ENCODE measurements around the gene RPL4. TPM values are rescaled to one million over a fixed set of nuclear protein-coding genes. Genes with fewer than 3 reads are reported as not detected.

The RPL4 gene
- total RNA-seq, 2 donors from 2014 or later = 2,054 to 2,622 TPM

- no peaks in the 10 kb centered on the region for H3K4me1 ChIP-seq
- no peaks in the 10 kb centered on the region for H3K27me3 ChIP-seq
- H3K9me3 ChIP-seq = no peaks in the 10 kb centered on the region
- no peak for DNase-seq (ENCODE audit: low spot score)
- H3K27ac ChIP-seq = no peak overlapping the region
- TF ChIP-seq, protein P1, sequence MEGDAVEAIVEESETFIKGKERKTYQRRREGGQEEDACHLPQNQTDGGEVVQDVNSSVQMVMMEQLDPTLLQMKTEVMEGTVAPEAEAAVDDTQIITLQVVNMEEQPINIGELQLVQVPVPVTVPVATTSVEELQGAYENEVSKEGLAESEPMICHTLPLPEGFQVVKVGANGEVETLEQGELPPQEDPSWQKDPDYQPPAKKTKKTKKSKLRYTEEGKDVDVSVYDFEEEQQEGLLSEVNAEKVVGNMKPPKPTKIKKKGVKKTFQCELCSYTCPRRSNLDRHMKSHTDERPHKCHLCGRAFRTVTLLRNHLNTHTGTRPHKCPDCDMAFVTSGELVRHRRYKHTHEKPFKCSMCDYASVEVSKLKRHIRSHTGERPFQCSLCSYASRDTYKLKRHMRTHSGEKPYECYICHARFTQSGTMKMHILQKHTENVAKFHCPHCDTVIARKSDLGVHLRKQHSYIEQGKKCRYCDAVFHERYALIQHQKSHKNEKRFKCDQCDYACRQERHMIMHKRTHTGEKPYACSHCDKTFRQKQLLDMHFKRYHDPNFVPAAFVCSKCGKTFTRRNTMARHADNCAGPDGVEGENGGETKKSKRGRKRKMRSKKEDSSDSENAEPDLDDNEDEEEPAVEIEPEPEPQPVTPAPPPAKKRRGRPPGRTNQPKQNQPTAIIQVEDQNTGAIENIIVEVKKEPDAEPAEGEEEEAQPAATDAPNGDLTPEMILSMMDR (IDR thresholded peaks at IDR 0.05) = no peak
- H3K36me3 ChIP-seq = no peaks in the 10 kb centered on the region
- H3K4me3 ChIP-seq = no peak overlapping the region
Measured at GRCh38 chr15:66459818-66460615, 44.6 kb downstream of the RPL4 start.

DNA sequence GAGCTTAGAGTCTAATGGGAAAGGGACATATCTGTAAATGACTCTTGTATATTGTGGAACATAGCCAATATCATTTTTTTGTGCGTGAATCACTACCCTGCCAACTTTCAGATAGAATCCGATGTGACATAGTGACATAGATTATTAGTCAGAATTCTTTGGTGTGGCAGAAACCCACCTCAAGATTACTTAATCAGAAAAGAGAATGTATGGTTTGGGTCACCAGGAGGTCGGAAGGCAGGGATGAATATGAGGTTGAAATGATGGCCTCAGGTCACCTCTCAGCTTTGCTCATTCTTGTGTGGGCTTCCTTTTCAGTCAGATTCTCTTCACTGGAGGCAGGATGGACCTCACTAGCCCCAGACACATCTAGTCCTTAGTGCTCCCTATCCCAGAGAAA, 48.4 kb downstream of the RPL4 start:
- Histone ChIP-seq H3K9me3 (no peaks in the 10 kb centered on the region), H3K27me3 (no peaks in the 10 kb centered on the region), H3K4me3 (no peak overlapping the region), H3K36me3 (peaks cover 8% of the 10 kb centered on the region), H3K27ac (no peak overlapping the region), H3K4me1 (no peaks in the 10 kb centered on the region)
- DNase-seq (ENCODE audit: low spot score) = no peak
- TF ChIP-seq, protein P1 (IDR thresholded peaks at IDR 0.05) = no peak

DNA sequence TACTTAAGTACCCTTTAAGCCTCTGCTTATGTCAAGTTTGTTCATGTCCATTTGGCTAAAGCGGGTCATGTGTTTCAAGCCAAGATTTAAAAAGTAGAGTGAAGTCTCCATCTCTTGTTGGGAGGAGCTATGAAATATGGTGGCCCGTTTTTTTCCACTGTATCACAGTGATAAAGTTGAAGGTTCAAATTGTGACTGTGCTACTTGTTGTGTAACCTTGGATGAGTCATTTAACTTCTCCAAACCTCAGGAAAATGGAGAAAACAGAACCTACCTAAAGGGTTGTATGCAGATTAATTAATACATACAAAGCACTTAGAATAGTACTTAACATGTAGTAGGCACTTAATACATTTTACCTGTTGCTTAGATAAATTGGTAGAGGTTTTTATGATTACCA, 50.5 kb downstream of the RPL4 start:
- Histone ChIP-seq H3K27me3 (no peaks in the 10 kb centered on the region), H3K27ac (no peak overlapping the region), H3K9me3 (no peaks in the 10 kb centered on the region), H3K4me3 (no peak overlapping the region), H3K4me1 (no peaks in the 10 kb centered on the region), H3K36me3 (peaks cover 8% of the 10 kb centered on the region)
- no peak for DNase-seq (ENCODE audit: low spot score)
- TF ChIP-seq, protein P1 (IDR thresholded peaks at IDR 0.05) = no peak

DNA sequence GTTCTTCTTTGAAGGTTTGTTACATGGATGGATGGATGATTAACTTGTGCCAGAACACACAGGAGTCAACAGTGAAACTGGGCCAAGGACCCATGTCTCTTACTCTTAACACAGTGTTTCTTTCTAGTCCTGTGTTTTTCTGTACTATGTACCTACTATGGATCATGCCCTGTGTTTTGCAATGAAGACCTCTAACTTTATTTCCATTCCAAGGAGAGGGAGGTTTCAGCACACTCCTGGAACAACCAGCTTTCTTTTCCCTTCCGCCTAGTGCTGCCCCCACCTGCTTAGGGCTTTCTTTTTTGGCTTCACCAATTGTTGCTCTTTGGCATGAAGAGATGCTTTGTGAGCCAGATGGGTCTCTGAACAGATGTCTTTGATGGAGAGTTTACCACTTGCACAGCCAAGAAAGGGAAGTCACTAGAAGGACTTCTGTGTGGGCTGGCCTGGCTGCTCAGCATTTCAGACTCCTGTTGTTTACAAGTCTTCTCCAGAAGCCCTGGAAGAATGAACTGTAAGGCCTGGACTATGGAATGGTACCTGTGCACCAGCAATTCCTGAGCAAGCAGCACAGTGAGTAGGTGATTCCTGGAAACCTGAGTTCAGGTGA, 51.6 kb downstream of the RPL4 start:
- Histone ChIP-seq H3K4me3 (no peak overlapping the region), H3K36me3 (peaks cover 8% of the 10 kb centered on the region), H3K9me3 (no peaks in the 10 kb centered on the region), H3K4me1 (no peaks in the 10 kb centered on the region), H3K27ac (no peak overlapping the region), H3K27me3 (no peaks in the 10 kb centered on the region)
- TF ChIP-seq, protein P1 (IDR thresholded peaks at IDR 0.05) = no peak
- no peak for DNase-seq (ENCODE audit: low spot score)

- H3K4me1 ChIP-seq = no peaks in the 10 kb centered on the region
- H3K36me3 ChIP-seq = peaks cover 8% of the 10 kb centered on the region
- no peak for DNase-seq (ENCODE audit: low spot score)
- H3K27me3 ChIP-seq = no peaks in the 10 kb centered on the region
- H3K4me3 ChIP-seq = no peak overlapping the region
- TF ChIP-seq, protein P1 (IDR thresholded peaks at IDR 0.05) = no peak
- no peak overlapping the region for H3K27ac ChIP-seq
- no peaks in the 10 kb centered on the region for H3K9me3 ChIP-seq
Measured at GRCh38 chr15:66452420-66452819, 52.2 kb downstream of the RPL4 start.

Small RNA genes lying within 50 kb of the gene (microRNA-seq; reads per million reads assigned to microRNA genes)
- gene MIR4512 (ENCODE audit: borderline number of aligned reads in 2 of 2, borderline replicate concordance in 1 of 2) = 0 reads per million in 2 donors

Other genes starting within 250 kb of the RPL4 start
- gene DIS3L, start 211.3 kb downstream of the RPL4 start, total RNA-seq = 10 to 100 TPM; 23.6 to 54.7 TPM
- 1 to 10 TPM; 1.4 to 5.7 TPM for gene TIPIN, start 148.2 kb downstream of the RPL4 start, total RNA-seq
- gene MAP2K1, start 117.9 kb downstream of the RPL4 start, total RNA-seq = 10 to 100 TPM; 31.3 to 36.4 TPM
- 10 to 100 TPM; 27.6 to 35.3 TPM for gene SNAPC5, start 7.1 kb downstream of the RPL4 start, total RNA-seq
- under 1 TPM; 0.89 to 0.98 TPM for gene ZWILCH, start 471 bp upstream of the RPL4 start, total RNA-seq
- gene LCTL, start 61.1 kb upstream of the RPL4 start, total RNA-seq = not detected
- 100 to 1,000 TPM in 1 of 2 donors, 10 to 100 TPM in 1; 20.8 to 104 TPM for gene SMAD6, start 197.4 kb upstream of the RPL4 start, total RNA-seq

All from right atrium auricular region (tissue), 2 donors.